Measurements from ENCODE around the gene TJP3.

Gene TJP3

DNA sequence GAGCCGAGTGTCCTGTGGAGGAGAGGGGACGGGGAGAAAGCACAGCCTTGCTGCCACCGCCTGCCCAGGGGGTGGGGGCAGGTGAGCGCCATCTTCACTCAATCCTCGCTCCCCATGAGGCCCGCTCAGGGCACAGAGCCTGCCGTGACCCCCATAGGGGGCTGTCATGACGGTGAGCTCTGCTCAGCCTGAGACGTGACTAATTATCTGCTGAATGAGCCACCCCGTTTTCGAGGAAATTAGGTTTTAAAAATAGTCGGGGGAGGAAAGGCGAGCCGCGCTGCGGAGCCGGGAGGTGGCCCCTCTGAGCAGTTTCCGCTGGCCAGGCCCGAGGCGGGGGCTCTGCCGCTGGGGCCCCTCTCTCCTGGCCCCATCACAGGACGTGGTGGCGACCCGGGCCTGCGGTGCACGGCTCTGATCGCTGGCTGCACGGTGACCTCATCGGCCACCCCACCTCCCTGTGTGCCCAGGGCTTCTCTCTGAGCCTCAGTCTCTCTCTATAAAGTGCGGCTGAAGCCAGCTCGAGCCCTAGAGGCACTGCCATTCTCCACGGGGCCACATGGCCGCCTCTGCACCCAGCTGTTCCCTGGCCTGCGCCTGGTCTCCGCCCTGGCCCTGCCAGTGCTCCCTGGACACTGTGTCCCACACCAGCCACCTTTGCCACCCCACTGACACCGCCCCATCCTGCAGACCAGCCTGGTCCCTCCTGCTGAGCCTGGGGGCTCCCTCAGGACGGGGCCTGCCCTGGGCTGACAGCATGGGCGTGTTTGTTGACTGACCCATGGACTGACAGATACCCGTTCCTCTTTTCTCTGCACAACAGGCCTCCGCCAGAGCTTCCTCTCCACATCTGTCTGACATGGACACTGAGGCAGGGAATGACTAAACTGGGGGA, 36.3 kb upstream of the TJP3 start:
- DNase-seq (ENCODE audit: low spot score): no peak

DNA sequence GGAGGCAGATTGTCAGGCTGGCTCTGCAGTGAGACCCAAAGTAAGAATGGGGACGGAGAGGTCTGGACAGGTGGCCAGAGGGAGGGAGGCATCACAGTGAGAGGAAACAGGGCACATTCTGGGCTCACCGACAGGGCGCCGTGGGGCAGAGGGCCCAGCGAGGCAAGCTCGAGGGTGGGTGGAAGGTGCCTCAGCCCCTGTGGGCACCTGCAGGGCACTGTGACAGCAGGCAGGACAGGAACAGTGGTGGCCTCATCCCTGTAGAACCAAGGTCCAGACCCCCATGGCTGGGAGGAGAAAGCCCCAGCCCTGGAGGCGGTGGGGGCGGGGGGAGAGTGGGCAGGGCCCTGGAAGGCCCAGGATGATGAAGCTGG, 35.6 kb upstream of the TJP3 start:
- DNase-seq (ENCODE audit: low spot score): no peak

DNA sequence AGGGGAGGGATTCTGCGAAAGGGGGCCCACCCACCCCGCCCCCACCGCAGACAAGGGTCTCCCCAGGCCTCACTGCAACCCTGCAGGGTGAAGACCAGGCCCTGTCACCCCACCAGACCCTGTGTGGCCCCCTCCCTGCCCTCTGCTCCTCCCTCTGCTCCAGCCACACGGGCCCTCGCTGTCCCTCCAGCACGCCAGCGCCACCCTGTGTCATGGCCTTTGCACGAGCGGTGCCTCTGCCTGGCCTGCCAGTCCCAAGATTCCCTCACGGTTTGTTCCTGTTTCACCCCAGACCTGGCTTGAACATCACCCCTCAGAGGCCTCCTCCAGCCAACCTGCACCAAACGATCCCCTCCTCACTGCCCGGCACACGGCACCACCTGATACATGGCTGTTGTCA, 35.2 kb upstream of the TJP3 start:
- DNase-seq (ENCODE audit: low spot score): no peak

GRCh38 chr19:3673506-3674439, 34.4 kb upstream of the TJP3 start:
- no peak for DNase-seq (ENCODE audit: low spot score)

- no peak for DNase-seq (ENCODE audit: low spot score)
These were observed 33.2 kb upstream of the TJP3 start for GRCh38 chr19:3674784-3675543.

- DNase-seq (ENCODE audit: low spot score): no peak
These were observed 30.0 kb upstream of the TJP3 start for GRCh38 chr19:3678188-3678587.

GRCh38 chr19:3679138-3679537, 29.0 kb upstream of the TJP3 start:
- DNase-seq (ENCODE audit: low spot score): no peak

DNA sequence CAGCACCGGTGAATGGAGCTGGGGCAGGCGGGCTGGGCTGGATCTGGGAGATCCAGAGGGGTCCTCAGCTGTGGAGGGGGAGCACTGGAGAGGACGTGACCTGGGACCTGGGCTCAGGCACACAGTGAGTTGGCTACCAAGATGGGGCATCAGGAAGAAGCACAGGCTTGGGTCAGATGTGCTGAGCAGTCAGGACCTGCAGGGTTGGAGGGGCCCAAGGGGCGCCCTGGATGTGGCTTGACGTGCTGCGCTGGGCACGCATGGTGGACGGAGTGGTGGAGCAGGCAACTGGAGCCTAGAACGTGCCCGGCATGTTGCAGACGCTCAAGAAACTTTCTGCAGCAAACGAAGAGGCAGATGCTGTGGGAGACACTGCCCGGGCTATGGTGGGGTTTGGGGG, 28.6 kb upstream of the TJP3 start:
- DNase-seq (ENCODE audit: low spot score): no peak

DNA sequence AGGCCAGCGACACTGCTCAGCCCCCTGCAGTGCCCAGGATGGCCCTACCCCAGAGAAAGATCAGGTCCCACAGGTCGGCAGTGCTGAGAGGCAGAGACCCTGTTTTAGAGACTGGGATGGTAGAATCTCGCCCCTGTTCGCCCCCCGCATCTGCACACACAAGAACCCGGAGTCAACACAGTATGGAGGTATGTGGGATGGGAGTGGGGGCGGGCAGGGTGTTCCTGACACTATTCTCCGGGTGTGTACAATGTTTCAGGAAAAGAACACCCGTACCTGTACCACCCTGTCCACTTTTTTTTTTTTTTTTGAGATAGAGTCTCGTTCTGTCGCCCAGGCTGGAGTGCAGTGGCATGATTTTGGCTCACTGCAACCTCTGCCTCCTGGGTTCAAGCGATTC, 27.2 kb upstream of the TJP3 start:
- DNase-seq (ENCODE audit: low spot score): no peak

- DNase-seq (ENCODE audit: low spot score): no peak
These were observed 25.9 kb upstream of the TJP3 start for GRCh38 chr19:3682286-3682685.

DNA sequence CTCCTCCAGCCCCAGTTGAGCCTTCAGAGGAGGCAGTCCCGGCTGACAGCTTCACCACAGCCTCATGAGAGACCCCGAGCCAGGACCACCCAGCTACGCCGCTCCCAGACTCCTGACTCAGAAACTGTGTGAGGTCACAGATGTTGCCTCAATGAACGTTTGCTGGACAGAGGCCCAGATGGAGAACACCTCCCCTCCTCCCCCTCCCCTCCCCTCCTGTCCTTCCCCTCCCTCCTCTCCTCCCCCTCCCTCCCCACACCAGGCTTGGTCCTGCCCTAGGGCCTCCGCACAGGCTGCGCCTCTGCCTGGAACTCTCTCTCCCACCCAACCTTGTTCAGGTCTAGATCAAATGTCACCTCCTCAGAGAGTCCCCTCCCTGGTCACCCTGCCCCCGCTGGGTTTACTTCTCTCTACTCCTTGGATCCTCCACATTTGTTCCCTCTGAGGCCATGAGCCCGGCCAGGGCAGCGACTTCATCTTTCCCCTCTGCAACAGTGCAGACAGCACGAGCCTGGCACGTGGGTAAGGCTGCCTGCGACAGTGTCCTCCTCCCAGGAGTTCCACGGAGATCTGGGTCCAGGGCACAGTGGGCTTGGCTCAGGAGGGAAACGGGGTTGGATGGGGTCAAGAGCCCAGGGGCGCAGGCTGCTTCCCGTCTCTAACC, 25.3 kb upstream of the TJP3 start:
- DNase-seq (ENCODE audit: low spot score): no peak

- no peak for DNase-seq (ENCODE audit: low spot score)
These were observed 24.7 kb upstream of the TJP3 start for GRCh38 chr19:3683405-3684053.

DNA sequence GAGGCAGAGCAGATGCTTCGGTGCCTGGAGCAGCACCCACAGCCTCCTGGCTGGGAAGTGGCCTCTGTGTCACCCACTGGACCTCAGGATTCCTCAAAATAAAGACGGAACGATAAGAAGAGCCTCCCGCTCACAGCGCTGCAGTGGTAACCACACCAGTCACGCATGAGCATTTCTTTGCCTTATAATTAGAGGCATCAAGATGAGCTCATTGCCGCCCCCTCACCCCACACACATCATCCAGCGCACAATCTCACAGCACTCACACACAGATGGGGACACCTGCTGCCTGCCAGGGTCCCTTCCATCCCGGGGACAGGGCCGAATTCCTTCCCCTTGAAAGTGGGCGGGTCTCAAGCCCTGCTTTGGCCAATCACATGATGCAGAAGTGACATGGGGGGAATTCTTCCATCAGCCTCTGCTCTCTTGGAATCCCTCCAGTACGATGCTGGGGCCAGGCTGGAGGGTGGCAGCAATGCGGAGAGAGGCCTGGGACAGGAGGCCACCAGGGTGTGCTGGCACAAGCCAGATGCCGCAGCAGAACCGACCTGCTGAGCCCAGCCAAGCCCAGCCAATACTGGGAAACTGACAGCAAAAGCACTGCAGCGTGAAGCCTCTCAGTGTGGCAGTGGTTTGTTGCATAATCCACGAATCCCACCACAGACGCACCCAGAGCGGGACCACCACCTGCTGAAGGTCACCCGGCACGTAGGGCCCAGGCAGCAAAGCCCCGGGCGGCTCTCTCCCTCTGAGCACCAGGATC, 23.9 kb upstream of the TJP3 start:
- no peak for DNase-seq (ENCODE audit: low spot score)

GRCh38 chr19:3684817-3685410, 23.3 kb upstream of the TJP3 start:
- no peak for DNase-seq (ENCODE audit: low spot score)

DNA sequence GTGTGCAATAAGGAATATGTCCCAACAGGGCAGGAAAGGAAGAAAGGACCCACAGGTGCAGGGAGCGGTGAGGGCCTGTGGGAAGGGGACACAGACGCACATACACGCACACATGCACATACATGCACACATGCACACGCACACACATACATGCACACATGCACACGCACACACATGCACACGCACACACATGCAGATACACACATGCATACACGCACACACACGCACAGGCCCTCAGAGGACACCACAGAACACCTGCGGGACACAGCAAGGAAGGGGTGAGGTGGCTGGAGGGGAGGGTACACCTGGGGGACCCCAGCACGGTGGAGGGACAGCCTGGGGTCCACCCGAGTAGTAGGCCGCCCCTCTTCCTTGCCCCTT, 20.8 kb upstream of the TJP3 start:
- DNase-seq (ENCODE audit: low spot score): no peak

- no peak for DNase-seq (ENCODE audit: low spot score)
These were observed 20.1 kb upstream of the TJP3 start for GRCh38 chr19:3687774-3688706.

GRCh38 chr19:3690551-3691371, 17.4 kb upstream of the TJP3 start:
- no peak for DNase-seq (ENCODE audit: low spot score)

GRCh38 chr19:3691372-3691716, 16.8 kb upstream of the TJP3 start:
- no peak for DNase-seq (ENCODE audit: low spot score)
